ENCODE data around the gene NACA.
"Not testable (repeated sequence)": the region's sequence is repeated elsewhere in the genome, so short reads cannot be mapped to it uniquely, and the experiment has no call there.

NACA gene

DNA sequence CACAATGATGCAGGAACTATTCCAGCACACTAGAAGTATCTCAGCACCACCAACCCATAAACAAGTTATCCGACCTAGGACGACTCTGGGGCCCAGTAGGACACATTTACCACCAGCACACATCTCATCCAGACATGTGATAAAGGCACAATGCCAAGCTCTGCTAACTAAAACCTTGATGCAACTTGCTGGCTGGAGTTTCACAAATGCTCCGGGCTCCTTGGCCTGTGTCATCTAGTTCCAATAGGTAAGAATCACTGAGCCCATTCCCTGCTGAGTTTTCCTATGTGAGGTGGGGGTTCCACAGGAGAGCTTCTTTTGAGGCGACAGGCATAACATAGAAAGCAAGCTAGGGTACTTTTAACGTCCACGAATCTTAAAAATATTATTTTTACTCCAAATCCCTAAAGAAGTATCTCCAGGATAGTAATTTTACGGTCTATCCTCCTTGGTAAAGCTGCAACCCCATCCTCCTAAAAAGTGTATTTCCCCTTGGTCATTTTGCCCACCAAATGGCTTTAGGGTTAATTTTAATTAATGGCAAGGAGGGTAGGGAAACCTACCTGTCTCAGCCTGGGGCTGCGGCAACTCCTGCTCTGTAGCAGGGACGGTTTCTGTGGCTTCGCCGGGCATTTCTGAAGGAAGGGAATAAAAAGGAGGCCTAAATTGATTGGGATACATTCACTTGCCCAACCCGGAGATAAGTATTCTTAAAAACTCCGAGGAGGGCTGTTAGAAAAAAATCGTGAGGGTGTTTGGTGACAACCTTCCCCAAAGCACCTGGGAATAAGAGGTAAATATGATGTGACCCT lies 1.0 kb downstream of the NACA start:
- DNase-seq: no peak

DNA sequence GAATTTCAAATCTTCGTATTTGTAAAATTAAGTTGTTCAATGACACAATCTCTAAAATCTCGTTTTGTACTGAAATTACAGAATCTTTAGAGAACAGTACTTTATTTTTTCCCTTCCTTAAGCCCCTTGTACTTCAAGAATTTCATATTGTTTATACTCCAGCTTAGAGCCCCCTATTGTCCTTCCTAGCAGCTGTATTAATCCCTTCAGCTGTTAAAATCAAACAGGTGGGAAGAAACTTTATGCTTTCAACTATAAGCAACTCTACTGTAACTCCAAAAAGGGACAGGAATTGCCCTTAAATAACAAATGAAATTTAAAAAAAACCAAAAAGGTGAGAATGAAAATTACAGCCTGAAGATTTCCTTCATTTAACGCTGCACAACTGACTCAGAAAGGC lies 1.7 kb downstream of the NACA start:
- DNase-seq: no peak

DNA sequence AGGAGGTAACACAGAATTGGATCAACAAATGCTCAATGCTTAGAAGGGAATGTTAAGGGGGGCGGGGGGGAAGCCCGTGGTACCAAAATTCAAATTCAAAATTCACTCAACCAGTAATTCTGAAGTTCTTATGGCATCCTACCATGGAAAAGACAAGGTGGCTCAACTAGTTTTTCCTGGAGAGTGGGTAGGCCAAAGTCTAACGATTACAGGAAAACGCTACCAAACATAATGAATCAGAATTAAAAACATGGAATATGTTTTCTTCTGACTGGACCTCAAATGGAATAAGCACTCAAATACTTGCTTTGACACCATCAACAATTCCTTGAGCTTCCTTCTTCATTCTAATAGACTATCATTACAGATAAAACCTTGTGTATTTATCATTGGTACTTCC lies 2.3 kb downstream of the NACA start:
- no peak for DNase-seq

DNA sequence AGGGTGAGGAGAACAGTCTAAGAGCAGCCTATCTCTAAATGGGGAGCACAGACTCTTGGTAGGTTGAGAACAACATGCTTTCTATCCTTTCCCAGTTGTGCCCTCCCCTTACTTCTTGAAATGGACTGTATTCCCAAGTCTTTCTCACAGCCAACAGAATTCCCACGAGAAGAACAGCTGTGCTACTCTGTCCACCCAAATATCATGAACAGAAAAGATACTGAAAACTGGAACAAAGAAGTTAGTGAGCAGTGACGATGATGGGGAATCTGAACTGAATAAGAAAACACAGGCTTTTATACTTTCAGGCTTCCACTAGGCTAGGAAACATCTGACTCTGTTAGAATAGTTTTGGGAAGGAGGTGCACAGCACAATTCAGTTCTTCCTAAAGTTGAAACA lies 3.4 kb downstream of the NACA start:
- no peak for DNase-seq

DNA sequence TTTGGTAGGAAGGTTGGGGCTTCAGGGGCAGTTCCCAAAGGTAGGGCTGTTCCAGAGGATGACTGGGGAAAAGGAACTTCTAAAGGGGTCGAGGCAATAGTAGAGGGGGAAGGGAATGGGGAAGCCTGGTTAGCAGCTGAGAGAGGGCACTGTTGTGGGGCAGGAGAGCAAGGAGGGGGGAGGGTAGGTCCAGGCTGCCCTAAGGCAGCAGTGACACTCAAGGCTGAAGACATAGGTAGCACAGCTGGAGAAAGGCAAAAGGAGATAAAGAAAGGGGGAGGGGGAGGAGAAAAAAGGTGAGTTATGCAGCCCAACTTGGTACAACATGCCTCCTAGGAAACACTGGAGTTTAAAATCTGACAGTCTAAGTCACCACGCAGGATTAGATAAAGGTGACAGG lies 3.9 kb downstream of the NACA start:
- DNase-seq: no peak

DNA sequence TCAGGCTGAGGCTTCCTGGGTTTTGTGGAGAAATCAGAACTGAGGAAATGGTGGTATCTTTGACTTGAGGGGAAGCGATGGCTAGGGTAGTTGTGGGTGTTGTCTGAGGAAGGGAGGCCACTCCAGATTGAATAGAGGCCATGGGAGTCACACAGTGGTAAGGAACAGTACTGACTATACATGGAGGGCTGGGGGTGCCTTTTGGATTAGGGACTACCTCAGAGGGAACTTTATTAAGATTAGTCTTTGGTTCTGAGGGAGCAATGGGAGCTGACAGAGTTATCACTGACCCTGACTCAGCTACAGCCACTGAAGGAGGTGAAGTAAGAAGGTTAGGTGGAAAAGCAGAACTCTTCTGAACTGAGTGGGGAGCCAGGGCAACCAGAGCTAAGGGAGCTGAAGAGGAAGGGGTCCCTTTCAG lies 4.4 kb downstream of the NACA start:
- no peak for DNase-seq

DNA sequence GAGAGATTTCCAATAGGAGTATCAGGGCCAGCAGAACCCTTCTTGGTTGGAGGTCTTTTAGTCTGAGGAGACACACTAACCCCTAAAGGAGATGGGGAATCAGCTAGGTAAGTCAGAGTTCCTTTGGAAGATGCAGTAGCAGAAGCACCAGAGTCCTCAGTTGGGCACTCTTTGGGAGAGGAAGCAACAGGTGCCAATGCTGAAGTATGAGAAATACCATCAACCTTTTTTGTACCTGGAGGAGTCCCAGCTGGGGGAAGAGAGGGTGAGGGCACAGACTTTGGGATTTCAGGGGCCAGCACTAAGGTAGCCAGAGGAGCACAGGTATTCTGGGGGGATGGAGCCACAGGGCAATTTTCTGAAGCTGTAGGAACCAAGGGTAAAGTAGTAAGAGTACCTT lies 6.0 kb downstream of the NACA start:
- no peak for DNase-seq

DNA sequence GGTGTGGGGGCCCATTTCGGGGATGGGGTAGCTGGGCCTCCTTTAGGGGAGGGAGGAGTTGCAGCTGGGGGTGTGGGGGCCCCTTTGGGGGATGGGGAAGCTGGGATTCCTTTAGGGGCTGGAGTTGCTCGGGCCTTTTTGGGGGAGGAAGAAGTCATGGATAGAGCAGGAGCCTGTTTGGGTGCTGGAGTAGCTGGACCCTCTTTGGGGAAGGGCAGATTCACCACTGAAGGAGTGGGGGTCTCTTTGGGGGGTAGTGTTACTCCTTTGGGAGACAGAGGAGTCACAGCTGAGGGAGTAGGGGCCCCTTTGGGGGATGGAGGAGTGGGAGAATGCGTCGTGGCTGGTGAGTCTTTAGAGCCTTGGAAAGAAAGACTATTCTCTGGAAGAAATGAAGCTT lies 6.5 kb downstream of the NACA start:
- DNase-seq: no peak

DNA sequence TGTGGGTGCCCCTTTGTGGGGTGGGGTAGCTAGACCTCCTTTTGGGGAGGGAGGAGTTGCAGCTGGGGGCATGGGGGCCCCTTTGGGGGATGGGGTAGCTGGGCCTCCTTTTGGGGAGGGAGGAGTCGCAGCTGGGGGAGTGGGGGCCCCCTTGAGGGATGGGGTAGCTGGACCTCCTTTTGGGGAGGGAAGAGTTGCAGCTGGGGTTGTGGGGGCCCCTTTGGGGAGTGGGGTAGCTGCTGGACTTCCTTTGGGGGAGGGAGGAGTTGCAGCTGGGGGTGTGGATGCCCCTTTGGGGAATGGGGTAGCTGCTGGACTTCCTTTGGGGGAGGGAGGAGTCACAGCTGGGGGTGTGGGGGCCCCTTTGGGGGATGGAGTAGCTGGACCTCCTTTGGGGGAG lies 7.0 kb downstream of the NACA start:
- no peak for DNase-seq

DNA sequence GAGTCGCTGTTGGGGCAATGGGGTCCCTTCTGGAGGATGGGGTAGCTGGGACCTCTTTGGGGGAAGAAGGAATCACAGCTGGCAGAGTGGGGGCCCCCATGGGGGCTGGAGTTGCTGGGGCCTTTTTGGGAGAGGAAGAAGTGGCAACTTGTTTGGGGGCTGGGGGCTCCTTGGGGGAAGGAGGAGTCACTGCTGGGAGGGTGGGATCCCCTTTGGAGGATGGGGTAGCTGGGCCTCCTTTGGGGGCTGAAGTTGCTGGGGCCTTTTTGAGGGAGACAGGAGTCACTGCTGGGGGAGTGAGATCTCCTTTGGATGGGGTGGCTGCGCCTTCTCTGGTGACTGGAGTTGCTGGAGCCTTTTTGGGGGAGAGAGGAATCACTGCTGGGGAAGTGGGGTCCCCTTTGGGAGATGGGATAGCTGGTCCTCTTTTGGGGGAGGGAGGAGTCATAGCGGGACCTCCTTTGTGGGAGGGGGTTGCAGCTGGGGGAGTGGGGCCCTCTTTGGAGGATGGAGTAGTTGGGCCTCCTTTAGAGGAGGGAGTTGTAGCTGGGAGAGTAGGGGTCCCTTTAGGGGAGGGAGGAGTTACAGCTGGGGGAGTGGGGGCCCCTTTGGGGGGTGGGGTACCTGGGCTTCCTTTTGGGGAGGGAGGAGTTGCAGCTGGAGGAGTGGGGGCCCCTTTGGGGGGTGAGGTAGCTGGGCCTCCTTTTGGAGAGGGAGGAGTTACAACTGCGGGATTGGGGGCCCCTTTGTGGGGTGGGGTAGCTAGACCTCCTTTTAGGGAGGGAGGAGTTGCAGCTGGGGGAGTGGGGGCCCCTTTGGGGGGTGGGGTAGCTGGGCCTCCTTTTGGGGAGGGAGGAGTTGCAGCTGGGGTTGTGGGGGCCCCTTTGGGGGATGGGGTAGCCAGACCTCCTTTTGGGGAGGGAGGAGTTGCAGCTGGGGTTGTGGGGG lies 7.9 kb downstream of the NACA start:
- DNase-seq: no peak

DNA sequence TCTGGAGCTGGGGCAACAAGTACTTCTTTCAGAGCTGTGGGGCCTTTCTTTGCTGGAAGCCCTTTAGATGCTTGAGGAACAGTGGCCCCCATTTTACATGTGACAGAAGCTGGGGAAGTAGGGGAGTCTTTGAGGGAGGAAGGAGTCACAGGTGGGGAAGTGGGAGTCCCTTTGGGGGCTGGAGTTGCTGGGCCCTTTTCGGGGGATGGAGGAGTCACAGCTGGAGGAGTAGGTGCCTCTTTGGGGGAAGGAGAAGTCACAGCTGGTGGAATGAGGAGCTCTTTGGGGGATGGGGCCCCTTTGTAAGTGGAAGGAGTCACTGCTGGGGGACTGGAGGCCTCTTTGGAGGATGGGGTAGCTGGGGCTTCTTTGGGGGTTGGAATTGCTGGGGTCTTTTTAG lies 8.6 kb downstream of the NACA start:
- no peak for DNase-seq

DNA sequence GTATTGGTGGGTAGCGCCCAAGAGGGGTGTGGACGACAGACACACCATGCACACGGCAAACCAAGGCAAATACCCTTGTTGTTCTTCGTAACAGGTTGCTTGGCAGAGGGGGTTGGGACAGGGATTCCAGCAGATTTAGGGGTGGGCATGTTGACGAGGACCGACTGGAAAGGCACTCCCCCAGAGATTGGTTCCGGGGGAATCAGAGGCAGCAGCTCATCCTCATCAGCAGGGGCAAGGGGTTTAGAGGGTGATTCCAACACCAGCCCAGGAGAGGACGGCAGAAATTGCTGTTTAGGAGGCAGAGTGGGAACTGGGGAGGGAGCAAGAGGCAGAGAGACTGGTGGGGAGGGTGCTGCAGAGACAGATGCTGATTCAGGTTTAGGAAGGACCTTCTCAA lies 9.3 kb downstream of the NACA start:
- no peak for DNase-seq

DNA sequence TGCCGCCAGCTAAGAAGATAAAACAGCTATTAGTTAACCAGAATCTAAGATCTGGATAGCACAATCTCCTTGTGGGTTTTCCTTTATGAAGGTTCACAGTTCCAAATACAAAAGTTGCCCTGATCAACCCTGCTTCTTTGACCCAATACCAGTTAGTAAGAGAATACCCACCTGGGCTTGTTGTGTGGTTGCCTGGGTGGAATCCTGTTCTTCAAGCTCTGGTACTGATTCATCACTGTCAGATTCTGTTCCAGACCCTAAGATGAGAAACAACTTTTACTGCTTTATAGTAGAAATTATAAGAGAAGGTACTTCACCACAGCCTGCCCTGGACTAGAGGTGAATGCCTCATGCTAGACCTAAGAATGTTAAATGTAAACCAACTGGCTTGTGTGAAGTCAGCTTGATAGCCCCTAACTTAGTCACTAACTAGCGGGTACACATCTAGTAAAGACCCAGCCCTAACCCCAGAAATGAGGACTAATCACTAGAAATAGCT lies 10.6 kb downstream of the NACA start:
- DNase-seq: no peak

DNA sequence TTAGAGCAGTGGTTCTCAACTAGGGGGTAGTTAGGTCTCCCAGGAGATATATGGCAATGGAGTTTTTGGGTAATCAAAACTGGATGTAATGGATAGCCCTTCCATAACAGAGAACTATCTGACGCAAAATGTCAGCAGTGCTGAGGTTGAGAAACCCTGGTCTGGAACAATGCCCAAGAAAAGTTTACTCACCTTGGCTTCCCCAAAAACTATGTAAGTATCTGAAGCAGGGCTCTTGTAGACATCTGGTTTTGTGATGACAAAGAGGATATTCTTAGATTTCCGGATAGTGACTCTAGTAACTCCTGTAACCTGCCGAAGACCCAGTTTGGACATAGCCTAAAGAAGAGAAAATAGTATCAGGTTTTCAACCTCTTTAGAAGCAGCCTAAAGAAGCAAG lies 11.8 kb downstream of the NACA start:
- DNase-seq: no peak

DNA sequence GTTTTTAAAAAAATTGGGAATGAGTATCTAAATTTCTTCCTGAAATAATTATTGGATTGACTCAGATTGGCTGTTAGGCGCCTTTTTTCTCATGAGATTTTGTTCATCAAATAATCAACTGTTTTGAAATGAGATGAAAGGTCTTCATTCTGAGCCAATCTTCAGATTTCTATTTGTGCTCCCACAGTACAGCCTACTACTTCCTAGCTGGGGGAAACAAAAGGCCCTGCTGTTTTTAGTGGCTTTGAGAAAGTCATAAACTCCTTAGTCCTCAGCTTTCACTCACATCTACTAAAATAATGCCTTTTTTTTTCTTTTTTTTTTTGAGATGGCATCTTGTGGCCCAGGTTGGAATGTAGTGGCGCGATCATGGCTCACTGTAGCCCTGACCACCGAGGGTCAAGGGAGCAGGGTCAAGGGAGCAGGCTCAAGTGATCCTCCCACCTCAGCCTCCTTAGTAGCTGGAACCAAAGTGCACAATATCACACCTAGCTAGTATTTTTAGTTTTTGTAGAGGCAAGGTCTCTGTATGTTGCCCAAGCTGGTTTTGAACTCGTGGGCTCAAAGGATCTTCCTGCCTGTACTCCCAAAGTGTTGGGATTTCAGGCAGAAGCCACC lies 15.2 kb downstream of the NACA start:
- no peak for DNase-seq

DNA sequence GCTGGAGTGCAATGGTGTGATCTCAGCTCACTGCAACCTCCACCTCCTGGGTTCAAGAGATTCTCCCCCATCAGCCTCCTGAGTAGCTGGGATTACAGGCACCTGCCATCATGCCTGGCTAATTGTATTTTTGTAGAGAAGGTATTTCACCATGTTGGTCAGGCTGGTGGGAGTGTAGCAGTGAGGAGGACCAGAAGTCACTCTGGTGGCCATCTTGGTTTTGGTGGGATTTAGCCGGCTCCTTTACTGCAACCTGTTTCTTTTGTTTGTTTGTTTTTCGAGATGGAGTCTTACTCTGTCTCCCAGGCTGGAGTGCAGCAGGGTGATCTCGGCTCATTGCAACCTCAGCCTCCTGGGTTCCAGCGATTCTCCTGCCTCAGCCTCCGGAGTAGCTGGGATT lies 20.6 kb downstream of the NACA start:
- not testable (repeated sequence) for DNase-seq

DNA sequence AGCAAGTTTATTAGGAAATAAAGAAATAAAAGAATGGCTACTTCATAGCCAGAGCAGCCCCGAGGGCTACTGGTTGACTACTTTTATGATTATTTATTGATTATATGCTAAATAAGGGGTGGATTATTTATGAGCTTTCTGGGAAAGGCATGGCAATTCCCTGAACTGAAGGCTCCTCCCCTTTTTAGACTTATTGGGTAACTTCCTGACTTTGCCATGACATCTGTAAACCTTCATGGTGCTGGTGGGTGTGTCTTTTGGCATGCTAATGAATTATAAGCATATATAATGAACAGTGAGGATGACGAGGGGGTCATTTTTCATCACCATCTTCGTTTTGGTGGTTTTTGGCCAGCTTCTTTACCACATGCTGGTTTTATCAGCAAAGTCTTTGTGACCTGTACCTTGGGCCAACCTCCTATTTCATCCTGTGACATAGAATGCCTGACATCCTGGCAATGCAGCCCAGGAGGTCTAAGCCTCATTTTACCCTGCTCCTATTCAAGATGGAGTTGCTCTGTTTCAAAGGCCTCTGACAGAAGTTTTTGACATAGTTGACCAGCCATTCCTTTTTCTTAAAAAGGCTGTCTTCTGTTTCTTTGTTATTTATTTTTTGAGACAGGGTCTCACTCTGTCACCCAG lies 26.0 kb downstream of the NACA start:
- no peak for DNase-seq

DNA sequence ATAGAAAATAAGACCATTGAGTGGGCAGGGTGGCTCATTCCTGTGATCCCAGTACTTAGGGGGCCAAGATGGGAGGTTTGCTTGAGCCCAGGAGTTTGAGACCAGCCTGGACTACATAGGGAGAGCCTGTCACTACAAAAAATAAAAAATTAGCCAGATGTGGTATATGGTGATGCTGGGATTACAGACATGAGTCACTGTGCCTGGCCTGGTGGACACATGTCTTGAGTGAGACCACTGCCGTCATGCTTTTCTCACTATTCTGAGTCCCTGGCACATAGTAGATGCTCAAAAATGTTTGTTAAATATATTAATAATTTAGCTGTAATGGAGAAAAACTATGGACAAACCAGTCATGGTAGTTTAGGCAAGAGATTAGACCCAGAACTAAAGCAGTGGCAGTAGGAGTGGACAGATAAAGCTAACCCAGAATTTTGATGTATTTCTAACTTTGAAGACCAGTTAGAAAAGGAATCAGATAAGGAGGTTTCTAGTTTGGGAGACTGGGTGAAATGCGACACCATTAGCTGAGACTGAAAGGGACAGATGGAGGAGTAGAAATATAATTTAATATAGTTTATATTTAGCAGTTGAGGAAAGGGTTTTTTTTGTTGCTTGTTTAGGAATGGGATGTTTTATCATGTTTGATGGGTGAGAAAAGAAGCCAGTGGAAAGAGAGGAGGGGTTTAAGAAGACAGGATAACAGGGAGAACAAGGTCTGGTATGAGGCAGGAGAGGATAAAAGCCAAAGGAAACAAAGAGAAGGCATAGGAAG lies 29.6 kb downstream of the NACA start:
- no peak for DNase-seq

DNA sequence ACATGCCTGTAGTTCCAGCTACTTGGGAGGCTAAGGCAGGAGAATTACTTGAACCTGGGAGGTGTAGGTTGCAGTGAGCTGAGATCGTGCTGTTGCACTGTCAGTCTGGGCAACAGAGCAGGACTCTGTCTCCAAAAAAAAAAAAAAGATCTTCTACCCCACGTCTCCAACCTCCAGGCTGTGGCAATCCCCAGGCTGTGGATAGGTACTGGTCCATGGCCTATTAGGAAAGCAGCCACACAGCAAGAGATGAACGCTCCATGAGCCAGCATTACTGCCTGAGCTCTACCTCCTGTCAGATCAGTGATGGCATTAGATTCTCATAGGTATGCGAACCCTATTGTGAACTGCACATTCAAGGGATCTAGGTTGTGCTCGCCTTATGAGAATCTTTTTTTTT lies 30.9 kb downstream of the NACA start:
- no peak for DNase-seq

DNA sequence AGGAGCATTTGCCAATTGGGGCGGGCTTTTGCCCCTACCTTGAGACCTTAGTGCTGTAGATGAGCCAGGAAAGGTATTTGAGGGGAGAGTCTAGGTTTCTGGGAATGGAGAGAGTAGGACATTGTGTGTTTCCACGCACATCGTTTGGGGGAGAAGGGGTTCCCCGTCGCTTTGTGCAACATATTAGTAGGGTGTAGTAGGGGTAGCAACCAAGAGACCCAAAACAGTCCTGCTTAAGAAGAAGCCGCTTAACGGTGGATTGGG lies 36.3 kb downstream of the NACA start:
- DNase-seq: no peak

DNA sequence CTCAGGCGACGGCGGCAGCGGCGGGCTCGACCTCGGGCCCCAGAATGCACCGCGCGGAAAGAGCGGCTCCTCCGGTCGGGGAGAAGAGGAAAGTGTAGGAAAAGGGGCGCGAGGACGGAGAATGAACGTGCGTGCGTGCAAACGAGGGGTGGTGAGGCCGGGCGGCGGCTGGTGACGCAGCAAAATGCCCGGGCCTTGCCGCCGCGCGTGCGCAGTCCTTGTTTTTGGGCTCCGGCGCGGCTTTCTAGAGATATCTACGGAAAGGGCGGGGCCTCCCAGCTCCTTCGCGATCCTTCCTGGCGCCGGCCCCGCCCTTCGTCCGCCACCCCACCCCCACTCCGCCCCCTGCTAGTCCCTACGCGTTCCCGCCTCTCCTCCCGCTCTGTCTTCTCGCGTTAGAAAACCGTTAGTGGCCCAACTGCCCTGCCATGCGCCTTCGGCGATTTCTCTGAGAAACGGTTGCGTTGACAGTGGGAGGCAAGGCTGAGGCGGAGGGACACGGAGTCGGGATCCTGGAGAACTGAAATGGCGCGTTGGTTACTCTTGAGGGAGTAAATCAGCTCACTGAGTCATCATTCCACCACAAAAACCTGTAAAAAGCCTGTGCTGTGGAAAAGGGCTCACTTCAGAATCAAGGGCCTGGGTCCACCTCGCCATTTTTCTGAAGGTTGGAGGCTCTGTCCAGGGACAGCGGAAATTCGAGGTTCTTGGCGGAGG lies 36.8 kb downstream of the NACA start, which contains the start of gene PTGES3:
TSS of gene PTGES3 (minus strand) at position 156 of the 717 bp plus-strand sequence. CDS start 285 bp downstream, outside the sequence.
- DNase-seq: peak; percentile 99
